HG02678 (cell line): ENCODE results near the gene SH3BP4.

Experiments
- ATAC-seq: cut with Tn5 transposase; IDR thresholded peaks from one replicate; pipeline ENCODE4 v1.9.1; 2021; ENCODE audit warnings: mild to moderate bottlenecking, moderate library complexity; ENCODE audit not compliant: unreplicated experiment

Gene SH3BP4, protein sequence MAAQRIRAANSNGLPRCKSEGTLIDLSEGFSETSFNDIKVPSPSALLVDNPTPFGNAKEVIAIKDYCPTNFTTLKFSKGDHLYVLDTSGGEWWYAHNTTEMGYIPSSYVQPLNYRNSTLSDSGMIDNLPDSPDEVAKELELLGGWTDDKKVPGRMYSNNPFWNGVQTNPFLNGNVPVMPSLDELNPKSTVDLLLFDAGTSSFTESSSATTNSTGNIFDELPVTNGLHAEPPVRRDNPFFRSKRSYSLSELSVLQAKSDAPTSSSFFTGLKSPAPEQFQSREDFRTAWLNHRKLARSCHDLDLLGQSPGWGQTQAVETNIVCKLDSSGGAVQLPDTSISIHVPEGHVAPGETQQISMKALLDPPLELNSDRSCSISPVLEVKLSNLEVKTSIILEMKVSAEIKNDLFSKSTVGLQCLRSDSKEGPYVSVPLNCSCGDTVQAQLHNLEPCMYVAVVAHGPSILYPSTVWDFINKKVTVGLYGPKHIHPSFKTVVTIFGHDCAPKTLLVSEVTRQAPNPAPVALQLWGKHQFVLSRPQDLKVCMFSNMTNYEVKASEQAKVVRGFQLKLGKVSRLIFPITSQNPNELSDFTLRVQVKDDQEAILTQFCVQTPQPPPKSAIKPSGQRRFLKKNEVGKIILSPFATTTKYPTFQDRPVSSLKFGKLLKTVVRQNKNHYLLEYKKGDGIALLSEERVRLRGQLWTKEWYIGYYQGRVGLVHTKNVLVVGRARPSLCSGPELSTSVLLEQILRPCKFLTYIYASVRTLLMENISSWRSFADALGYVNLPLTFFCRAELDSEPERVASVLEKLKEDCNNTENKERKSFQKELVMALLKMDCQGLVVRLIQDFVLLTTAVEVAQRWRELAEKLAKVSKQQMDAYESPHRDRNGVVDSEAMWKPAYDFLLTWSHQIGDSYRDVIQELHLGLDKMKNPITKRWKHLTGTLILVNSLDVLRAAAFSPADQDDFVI

DNA sequence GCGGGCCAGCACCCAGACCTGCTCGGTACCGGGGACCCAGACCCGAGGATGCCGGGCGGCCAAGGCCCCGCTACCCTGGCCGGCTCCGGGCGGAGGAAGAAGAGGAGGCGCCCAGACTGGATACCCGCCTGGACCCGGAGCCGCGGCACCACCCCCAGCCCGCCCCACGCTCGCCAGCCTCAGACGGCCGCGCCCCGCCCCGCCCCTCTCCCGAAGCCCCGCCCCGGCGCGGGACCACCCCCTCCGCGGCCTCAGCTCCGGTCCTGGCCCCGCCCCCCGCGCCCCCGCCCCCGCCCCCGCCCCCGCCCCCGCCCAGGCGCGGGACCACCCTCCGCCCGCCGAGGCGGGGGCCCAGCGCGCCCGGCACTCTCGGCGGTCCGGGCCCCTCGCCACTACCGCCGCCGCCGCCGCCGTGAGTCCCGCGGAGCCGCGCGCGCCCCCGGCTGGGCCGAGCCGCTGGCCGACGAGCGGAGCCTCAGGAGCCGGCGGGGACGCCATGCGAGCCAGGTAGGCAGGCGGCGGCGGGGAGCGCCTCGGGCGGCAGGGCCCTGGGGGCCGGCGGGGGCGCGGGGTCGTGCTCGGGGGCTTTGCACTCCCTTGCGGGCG is at the start of gene SH3BP4:
Gene SH3BP4 (plus strand): TSS at position 354 of the 606 bp plus-strand sequence. CDS start 82,986 bp downstream, outside the sequence.
- no peak for ATAC-seq

DNA sequence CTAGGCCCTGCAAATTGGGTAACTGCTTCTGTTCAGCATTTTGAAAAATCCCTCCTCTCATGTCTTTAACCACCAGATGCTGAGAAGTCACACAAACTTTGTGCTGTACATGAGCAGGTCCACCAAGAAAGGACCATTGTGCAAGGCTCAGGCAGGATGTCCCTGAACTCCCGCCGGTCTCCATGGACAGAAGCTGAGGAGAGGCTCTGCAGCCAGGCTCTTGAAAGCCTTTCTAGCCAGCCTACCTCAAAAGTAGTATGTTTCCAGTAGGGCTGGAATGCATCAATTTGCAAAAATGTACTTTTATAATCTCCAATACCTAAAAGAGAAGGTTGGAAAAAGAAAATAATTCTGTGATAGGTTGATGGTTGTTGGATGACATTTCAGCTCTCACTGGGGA is 47.0 kb upstream of the SH3BP4 start:
- no peak for ATAC-seq

DNA sequence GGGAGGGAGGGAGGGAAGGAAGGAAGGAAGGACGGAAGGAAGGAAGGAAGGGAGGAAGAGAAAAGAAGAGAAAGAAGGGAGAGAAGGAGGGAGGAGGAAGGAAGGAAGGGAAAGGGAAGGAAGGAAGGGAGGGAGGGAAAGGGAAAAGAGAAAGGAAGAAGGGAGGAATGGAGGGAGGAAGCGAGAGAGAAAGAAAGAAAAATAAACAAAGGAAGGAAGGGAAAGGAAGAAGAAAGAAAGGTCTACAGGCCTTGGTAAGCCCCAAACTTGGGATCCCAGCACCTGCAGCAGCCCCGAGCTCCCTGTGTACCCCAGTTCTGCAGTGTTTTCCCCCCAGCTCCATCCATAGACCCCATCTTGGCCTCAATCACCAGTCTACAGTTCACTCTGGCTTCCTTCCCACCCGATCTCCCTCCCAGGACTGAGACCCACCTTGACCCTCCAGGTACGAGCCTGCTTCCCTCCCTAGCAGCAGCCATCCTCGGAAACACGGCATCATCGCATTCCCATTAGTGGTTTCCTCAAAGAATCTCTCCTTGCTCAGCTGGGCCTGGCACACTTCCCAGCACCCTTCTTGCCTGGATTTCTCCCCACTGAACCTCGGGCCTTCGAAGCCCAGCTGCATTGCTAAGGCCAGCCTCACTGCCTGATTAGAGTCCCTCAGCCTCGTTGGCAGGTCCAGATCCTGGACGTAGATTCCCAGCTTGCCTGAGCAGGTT is 46.1 kb upstream of the SH3BP4 start:
- ATAC-seq, result no peak

DNA sequence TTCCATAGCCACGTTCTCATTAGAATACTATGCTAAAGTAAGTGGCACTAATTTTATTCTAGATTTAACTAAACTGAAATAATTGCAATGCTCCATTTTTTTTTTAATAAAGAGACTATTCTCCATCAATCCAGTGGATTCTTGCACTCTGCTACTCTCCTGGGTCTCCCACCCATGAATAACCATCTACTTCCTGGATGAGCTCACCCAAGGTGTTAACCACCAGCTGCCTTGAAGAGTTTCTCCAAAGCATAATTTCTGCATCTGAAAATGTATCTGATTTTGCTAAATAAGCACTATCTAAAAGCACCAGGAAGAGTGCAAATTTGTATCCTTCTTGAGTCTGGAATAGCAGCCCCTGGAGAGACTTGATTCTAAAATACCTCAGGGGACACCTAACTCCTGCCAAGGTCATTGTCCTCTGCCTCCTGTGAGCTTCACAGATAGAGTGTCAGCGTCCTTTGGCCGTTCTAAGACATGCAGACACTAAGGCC is 41.6 kb upstream of the SH3BP4 start:
- ATAC-seq, result no peak

DNA sequence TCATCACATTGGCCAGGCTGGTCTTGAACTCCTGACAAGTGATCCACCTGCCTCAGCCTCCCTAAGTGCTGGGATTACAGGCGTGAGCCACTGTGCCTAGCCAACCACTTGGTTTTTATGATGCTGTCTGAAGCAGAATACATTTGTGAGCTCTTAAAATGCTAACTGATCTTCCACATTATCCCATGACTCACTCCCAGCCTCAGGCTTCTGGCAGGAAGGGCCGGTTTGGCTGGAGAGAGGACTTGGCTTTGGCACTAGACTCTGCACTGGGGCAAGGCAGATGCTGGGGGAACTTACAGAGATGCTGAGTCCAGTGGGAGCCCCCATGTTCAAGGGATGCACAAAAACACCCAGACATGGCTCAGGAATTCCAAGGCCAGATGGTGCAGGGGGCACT is 40.5 kb upstream of the SH3BP4 start:
- ATAC-seq, result no peak

DNA sequence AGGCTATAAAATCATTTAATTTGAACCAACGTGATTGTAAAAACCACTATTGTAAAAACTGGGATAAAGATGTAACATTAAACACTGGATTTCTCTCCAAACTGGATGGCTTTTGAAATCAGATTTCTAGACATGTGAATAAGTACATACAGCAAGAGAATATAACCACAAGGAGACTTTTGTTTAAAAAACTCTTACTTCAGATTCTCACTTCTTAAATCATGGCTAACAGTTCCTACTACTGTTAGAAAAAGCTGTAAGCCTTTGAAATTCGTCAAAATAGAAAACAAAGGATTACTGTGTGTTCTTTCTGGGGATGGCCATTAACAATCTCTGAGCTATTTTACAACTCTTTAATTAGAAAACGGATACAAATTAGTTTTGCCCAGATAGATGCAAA is 39.4 kb upstream of the SH3BP4 start:
- ATAC-seq, result no peak

DNA sequence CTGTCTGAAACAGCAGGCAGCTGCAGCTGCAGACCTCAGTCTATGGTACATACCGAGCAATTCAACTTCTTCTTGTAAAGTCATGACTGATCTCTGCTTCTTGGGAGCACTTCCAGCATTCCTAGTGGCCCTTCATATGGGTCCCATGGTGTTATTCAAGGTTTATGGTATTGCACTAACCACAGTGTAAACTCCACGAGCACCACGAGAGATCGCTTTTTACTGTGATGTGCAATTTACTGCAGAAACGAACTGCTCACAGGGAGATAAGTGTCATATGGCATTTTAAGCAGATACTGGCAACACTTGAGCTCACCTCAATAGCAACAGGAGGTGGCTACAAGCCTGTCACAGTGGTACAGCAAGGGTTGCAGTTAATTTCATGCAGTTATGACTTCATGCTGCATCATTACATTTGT is 38.6 kb upstream of the SH3BP4 start:
- no peak for ATAC-seq

DNA sequence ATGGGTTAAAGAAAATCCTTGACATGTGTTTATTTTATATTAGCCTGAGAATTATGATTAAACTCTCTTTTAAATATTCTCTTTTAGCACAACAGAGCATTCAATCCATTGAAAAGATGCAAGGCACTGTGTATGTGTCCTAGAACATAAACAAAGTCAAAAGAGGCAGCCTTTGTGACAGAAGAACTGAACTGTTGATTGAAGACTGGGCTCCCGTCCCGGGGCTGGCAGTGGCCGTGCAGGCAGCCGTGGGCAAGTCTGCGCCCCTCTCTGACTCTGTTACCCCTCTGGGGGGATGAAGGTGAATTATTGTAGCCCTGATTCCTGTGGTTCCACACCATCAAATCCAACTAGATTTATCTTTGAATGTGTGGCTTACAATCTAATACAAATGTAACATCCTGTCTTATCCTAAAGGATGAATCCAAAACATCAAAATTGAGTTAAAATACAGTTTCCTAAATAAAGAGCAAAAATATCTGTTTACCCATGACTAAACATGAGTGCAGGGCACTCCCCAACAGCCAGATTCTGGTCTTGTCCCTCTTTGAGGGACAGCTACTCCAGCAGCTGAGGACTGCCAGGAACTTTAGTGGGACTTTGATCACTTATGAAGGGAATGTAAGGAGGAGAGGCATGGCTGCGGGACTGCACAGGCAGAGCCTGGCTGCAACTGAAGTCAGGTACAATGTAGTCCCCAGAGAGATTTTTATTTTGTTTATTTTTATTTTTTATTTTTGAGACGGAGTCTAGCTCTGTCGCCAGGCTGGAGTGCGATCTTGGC is 37.3 kb upstream of the SH3BP4 start:
- no peak for ATAC-seq

DNA sequence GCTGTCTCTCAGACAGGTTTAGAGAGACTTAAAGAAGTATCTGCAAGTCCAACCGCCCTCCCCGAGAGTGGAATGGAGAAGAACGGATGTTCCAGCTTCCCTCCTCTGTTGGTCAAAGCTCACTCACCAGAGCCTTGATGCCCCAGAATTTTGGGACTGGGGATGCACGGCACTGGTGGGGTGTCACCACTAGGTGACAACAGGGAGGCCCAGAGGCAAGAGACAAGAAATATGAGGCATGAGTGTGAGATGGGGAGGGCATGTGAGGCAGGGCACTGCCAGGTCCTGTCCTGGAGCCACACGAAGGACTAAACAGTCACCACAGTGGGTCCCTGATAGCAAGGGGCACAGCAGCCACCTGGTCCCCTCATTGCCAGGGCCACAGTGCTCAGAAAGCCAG is 35.1 kb upstream of the SH3BP4 start:
- ATAC-seq, result no peak

DNA sequence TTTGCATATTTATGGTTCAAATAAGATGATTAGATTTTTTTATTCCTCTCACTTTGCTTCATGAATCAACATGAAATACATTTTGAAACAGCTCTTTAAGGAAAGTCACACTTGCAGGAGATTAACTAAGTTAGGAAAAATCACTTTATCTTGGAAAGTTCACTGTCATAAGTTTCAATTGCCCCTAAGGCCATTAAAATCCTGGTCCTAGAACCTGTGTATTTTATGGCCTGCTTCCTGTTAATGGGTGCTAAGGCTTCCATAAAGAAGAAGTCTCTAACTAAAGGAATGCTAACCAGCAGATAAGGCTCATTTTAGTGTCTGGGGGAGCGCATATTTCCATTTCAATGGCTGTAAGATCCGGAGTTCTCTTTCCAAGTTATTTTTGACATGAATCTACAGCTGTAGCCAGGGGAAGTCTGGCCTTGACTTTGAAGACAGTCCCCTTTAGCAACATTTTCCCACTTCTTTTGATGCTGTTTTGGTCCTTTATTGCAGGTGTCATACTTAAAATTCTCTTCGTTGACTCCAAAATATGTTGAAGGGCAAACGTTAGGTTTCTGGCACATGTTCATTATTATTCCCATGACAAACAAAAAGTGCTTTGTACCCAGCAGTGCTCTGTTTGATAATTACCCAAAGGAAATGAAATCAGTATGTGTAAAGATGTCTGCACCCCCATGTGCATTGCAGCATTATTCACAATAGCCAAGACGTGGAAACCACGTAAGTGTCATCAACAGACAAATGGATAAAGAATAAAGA is 34.4 kb upstream of the SH3BP4 start:
- no peak for ATAC-seq

DNA sequence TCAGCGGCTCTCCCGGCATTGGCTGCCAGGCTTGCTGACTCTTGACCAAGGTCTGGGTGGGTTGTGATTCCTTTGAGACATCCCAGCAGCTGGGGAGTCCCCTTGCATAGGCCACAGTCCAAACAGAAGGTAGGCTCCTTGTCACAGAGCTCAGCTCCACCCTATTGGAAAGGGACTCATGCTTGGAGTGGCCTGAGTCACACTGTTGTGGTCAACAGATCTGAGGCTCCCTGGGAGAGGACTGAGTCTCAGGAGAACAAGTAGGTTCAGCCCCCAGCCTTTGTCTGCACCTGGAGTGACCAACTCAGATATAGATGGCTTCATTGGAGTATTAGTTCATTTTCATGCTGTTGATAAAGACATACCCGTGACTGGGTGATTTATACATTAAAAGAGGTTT is 32.1 kb upstream of the SH3BP4 start:
- ATAC-seq, result no peak

DNA sequence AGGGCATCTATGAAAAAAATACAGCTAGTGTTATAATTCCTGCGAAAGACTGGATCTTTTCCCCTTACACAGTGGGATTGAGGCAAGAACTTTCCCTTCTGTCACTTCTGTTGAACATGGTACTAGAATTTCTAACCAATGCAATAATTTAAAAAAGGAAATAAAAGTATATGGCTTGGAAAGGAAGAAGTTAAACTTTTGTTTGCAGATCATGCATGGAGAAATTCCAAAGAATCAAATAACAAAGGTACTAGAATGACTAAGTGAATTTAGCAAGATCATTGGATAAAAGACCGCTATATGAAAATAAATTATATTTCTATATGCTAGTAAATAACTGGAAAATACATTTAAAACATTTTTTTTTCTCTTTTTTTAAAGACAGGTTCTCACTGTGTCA is 31.0 kb upstream of the SH3BP4 start:
- no peak for ATAC-seq

DNA sequence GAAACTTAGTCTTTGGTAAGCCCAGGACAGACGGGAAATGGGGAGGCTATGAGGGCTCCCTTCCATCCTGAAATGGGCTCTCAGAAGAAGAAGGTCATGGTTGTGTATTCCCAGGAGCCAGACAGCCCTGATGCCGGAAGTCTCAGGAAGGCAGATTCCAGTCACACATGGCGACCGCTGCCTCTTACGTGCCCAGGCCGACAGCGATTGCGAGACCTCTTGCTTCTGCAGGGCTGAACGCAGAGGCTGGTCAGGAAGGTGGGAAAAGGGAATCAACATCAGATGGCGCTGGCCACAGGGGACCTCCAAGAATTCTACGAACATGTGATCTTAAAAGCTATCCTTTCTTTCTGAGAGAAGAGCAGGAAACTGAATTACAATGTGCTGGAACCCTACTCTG is 22.8 kb upstream of the SH3BP4 start:
- ATAC-seq, result no peak

DNA sequence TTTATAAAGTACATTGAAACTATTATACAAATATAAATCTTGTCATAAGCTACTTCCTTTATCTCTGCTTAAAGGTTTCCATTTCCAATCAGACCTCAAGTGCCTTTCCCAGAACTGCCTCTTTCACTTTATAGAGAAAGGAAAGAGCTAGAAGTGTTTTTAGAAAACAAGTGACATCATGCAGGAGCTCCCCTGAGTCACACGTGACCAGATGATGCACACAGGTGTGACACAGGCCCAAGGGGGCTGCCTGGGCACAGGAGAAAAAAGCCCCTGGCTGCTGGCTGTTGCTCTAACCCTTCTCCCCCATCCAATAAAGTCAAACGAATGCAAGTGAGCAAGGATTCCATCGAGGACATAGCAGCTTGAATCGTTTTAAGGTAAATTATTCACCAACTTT is 21.4 kb upstream of the SH3BP4 start:
- no peak for ATAC-seq

DNA sequence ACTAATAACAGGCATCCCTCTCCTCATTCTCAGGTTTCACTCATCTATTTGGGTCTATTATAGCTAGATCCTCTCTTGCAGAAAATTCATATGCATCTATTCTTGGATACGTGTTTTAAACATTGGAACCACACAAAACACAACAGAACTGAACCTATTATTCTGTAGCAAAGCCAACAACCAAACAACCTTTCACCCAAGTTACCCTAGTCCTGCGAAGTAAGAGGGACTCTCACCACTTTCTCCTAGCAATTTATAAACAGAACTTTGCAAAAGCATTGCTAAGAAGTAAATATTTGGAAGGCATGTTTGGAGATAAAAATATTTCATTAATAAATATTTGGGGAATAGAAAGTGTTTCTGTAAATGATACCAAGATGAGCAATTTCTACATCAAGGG is 20.4 kb upstream of the SH3BP4 start:
- no peak for ATAC-seq

DNA sequence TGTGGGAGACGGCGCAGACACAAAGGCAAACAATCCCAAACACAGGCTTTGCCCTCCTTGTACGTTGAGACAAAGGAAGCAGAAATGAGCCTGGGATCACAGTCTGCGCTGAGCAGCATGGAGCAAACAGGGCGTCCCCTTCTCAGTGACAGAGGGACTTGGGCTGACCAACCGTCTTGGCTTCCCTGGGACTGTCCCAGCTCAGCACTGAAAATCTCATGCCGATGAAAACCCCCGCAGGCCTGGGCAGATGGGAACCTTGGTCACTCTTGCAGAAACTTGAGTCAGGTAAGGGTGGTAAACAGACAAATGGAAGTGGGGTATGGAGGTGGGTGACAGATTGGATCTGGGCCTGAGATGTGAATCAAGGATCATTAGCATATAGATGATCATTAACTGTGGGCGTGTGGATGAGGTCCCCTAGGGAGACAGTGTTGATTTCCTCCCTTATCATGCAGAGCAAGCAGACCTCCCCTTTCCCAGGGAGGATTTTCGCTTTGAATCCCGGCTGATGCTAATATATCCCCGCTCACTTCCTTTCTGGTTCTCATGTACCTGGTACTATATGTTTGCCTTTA is 19.1 kb upstream of the SH3BP4 start:
- no peak for ATAC-seq

DNA sequence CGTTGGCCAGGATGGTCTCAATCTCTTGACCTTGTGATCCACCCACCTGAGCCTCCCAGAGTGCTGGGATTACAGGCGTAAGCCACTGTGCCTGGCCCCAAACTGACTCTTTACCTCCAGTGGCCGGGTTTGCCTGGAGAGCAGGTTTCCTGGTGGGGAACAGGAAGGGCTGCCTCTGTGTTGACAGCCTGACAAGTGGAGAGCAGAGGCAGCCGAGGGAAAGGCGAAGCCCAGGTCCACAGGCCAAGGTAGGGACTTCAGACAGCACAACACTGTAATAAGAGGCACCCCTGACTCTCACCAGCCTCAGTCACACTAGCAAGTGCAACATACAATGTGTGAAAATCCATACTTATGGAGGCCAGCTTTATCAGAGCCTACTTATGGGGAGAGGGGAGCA is 16.5 kb upstream of the SH3BP4 start:
- no peak for ATAC-seq

DNA sequence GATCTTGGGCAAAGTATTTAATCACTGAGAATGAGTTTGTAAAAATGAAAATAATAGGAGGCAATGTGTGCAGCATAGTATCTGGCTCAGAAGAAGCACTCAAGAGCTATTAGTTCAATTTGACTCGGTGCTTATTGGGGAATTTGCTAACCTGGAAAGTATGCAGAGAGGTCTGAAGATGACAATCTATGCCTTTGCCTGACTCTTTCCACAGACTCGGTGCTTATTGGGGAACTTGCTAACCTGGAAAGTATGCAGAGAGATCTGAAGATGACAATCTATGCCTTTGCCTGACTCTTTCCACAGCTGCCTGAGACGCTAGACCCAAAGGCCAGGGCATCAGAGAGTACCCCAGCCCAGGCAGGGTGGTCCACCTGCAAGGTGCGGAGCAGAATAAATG is 12.2 kb upstream of the SH3BP4 start:
- no peak for ATAC-seq

DNA sequence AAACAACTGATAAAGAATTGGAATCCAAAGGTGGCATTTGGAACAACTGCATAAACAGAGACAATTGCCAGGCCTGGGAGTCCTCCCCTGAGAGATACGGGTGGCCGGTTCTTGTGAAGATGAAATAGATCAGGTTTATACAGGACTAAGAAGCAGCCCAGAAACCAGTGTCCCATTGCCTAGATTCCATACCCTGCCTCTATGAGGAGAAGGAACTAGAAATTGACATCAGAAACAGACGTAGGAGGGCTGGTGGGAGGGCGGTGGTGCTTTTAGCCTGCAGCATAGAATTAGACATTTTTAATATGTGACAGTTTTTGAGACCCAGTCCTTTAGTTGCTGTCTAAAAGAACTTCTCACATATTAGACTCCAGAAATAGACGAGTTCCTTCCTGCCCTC is 11.8 kb upstream of the SH3BP4 start:
- ATAC-seq, result no peak
